HG02885 (cell line): ENCODE results near the gene RABGGTA.

ENCODE experiments used
- ATAC-seq: cut with Tn5 transposase; IDR thresholded peaks from one replicate; pipeline ENCODE4 v1.9.1; 2021; ENCODE audit warnings: mild to moderate bottlenecking; ENCODE audit not compliant: unreplicated experiment, poor library complexity

RABGGTA gene

DNA sequence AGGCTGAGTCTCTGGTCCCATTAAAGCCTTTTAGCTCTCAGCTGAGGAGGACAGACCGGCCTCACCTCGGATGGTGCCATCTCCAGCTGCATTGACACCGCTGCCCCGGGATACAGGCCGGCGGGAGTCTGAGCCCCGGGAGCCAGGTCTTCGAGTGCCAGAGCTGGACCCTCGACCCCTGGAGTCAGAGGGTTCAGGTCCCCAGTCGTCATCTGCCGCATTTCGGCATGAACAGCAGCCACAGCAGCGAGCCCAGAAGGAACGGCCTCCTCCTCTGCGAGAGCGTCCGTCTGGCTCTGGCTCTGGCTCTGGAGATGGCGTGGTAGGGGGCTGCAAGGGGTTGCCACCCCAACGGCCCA lies 9.4 kb downstream of the RABGGTA start:
- ATAC-seq: no peak

DNA sequence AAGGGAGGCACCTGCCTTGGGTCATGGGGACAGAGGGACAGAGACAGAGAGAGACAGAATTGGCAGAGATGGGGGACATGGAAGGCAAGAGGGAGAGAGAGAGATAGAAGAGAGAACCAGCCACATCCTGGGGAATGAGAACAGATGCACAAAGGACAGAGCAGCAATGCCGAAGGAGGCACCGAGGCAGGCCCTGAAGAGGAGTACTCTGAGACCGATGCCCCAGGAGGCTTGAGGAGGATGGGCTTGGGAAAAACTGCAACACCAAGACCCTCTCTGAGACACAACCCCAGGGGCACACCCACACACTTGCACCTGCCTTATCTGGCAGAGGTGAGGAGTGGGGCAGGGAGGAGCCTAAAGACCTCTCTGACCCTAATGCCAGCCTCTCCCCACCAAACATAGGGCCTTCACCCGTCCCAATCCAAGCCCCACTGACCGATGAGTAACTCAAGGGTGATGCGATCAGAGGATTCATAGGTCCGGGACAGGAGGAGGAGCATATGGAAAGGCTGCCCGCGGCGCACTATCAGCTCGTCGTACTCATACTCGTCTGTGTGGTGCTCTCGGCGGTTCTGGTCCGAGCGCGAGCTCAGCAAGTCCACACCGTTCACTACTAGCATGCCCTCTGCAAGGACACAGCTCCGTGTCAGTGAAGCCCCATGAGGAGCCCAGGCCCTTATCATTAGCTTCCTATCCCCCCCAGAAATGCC lies 10.0 kb downstream of the RABGGTA start:
- ATAC-seq: no peak

DNA sequence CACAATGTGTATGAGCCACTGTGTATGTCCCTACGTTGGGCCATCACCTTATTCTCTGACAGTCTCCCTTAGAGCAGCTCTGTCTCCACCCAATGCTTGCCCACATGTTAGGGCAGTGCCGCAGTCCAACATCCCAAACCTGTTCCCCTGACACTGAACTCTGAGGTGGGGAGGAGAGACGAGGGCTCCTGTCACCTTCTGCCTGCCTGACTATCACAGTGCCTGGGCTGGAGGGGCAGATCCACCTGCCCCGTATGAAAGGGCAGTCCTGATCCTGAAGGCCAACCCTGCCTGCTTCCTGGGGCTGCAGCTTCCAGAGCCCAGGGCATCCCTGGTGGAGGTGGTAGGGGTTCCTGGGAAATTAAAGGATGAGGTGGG lies 10.6 kb downstream of the RABGGTA start:
- ATAC-seq: no peak

DNA sequence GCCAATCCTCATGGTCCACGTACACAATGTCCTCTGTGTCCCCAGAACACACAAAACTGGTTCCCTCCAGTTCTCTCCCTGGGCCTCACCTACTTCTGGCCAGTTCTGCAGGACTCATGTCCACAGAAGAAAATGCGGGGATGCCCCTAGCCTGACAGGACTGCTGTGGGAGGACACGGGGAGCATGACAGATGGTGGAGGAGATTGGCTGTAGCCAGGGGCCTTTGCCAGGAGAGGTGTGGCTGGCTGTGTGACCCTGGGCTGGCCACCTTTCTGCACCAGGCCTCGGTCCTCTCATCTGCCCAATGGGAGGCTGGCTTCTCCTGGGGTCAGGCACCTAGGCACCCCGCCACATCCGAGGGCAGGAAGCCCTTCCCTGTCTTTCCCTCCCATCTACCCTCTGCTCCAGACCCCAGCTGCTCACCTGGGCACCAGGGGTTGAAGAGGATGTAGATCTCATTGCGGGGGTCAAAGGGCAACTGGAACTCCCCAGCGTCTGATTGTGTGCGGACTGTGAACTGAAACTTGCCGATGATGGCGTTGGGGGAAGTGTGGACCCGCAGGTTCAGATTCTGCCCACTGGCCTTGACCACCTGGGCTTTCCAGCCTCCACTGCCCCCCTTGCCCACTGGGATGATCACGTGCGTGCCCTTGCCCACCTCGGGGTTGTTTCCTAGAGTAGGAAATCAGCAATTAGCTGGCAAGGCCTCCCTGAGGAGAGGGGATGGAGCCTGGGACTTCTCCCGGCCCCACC lies 11.2 kb downstream of the RABGGTA start:
- no peak for ATAC-seq

DNA sequence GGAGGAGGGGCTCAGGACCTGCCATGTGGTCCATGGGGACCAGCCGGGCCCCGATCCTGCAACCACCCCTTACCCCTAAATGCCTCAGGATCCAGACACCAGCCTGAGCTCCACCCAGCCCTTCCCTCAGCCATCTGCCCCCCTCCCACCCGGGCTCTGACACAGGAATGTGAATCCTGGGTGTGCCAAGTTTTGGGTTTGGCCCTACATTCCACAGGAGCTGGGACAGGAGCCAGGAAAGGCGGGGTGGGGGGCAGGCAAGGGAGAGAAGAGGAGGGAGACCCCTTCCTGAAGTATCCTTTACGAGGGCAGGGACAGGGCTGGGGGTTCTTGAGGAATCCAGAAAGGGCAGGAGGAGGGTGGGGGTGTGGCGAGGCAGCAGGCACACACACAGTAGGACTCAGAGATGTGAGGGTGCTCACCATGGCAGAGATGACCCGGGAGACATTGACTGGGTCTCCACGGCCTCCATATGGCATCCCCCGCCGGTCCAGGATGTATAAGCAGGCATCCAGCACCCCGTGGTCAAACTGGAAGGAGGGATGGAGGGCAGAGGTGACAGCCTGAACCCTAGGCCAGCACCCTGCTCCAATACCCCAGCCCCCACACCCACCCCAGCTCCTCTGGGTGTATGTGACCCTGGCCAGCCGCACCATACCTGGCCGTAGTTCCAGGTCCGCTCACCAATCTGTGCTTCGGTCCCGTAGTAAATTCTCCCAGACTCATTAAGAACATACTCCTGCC lies 11.9 kb downstream of the RABGGTA start:
- no peak for ATAC-seq

DNA sequence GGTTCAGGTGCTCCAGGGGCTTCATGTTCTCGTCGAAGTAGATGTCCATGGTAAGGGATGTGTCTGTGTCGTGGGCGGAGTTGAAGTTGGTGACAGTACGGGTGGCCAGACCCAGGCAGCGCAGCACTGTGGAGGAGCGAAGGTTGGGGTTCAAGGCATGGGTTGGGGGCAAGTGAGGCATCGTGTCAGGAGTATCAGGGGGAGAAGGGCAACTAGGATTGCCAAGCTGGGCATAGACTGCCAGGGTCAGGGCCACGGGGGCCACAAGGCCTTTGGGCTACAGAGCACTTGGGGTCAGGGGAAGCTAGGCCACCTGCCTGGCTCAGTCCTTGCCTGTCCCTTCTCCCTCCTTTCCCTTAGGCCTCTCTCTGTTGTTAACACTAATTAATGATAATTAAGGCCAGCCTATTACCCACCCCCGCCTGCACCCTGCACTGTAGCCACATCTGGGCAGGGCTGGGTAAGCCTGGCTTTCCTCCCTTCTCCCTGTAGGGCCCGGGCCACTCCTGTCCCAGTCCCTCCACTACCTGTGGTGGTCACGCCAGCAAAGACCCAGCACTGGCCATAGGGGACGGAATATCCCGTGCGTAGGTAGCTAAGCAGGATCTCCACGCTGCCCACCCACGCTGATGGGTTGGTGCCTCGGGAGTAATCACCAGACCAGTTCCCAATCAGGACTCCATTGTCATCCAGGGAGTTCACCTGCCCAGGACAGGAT lies 12.7 kb downstream of the RABGGTA start:
- no peak for ATAC-seq

DNA sequence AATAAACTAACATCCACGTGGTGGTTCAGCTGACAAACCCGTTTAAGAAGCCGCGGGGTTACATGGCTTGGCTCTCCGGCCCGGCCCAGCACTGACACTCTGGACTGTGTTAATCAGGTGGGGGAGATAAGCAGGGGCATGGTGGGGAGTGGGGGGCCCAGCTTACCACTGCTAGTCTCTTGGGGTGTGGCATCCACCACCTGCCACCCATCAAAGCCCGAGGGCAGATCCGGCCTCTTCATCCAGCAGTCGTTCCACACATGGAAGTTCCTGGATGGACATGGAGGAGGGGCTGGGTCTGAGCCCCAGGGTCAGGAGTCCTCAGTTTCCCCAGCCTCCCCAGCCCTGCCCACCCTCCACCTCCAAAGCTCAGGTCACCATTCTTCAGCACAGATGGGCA lies 13.3 kb downstream of the RABGGTA start:
- no peak for ATAC-seq

DNA sequence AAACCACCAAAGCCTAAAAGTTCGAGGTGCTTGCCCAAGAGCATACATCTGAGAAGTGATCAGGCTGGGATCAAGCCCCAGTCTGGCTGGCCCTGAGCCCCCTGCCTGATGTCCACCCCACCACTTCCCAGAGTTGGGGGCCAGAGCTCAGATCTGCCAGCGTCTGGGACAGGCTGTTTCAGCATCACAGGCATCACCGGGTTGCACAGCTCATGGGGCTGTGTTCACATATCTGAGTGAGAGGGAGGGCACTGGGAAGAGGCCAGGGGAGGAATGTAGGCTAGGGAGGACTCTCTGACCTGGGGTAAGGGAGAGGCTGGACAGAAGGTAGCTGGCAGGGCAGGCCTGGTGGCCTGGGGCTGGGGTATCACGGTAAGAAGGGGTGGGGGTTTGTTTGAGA lies 14.4 kb downstream of the RABGGTA start:
- no peak for ATAC-seq

DNA sequence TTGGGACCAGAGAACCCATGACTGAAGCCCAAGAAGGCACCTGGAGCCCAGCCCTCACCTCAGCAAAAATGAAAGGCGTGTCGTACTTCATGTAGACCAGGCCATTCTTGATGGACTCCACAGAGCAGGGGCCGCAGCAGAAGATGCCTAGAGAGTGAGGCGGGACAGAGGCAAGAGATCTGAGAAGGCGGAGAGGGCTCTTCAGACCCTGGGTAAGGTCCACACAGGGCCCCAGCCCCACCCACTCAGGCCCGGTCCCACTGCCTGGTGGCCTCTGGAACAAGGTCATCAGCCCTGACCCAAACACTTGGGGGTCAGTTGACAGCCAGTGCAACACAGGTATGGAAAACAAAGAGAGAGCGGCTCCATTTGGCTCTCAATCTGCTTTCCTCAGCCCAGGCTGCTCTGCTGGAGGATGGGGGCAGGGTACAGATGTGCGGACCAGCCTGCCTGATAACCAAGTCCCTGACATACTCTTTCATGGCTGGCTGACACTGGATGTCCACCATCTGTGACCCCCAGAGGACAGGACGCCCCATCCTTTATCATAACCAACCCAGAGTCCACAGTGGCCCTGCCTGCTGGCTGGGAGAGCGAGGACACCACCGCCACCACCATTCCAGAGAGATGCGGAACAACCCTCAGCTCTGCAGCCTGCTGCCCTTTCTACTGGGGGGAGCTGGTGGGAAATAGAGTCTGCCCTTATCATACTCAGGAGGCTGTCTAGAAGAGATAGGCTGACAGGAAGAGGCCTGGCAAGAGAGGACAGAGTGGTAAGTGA lies 15.3 kb downstream of the RABGGTA start:
- ATAC-seq: no peak

DNA sequence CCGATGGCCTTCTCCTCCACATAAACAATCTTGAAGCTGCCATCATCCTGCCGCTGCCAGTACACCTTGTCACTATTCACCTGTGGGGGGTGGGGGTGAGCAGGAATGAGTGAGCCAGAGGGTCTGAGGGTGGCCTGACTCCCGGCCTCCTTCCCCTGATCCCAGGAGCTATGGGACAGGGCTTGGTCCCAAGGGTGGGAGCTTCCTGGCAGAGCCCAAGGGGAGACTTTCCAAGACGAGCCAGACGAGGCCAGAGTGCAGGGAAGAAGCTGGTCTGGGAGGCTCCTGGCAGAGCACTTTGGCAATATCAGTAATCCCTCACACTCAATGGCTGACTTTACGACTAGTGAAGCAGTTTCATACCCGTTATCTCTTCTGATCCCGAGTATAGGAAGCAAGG lies 16.0 kb downstream of the RABGGTA start:
- ATAC-seq: no peak

DNA sequence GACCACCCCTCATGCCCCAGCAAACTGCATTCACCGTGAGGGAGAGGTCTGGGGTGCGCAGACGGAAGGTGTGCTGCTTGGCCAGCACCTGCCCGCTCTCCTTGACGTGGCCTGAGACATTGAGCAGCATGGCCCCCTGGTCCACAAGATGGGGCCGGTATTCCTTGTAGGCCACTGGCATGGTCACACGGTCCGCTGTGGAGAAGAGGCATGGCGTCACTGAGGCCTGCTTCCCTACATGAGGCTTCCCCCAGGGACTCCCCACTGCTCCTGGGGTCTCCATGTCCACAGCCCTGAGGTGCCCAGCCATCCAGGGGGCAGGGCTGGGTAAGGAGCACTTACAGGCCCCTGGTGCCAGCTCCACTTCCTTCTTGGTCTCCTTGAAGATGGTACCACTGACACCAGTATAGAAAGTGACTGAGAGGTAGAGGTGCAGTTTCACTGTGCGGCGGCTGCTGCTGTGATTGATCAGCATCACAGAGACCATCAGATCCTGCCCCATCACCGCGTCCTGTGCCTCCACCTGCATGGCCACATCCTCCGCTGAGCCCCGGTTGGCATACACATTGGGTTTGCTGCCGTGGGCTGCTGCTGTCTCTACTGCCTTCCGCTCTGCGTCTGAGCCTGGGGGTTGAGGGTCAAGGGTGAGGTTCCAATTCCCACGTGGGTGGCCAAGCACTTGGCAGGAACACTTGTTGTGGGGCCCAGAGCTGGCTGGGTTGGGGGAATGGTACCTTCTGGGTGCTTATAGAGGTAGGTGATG lies 16.6 kb downstream of the RABGGTA start:
- ATAC-seq: no peak

DNA sequence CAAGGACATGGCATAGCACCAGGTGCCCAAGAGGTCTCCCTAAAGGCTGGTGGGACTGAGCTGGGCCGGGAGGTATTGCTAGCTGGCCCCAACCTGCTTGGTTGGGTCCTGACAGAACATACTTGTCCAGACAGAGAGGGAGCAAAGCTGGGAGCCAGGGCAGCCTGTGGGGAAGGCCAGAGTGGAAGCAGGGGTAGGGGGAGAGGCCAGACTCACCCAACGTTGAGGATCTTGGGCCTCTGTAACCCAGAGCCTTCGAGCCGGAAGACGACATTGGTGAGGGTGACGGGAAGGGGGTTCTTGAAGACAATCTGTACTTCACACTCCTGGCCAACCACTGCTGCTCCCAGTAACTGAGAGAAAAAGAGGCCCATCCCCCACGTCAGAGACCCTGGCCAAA lies 17.5 kb downstream of the RABGGTA start:
- no peak for ATAC-seq

DNA sequence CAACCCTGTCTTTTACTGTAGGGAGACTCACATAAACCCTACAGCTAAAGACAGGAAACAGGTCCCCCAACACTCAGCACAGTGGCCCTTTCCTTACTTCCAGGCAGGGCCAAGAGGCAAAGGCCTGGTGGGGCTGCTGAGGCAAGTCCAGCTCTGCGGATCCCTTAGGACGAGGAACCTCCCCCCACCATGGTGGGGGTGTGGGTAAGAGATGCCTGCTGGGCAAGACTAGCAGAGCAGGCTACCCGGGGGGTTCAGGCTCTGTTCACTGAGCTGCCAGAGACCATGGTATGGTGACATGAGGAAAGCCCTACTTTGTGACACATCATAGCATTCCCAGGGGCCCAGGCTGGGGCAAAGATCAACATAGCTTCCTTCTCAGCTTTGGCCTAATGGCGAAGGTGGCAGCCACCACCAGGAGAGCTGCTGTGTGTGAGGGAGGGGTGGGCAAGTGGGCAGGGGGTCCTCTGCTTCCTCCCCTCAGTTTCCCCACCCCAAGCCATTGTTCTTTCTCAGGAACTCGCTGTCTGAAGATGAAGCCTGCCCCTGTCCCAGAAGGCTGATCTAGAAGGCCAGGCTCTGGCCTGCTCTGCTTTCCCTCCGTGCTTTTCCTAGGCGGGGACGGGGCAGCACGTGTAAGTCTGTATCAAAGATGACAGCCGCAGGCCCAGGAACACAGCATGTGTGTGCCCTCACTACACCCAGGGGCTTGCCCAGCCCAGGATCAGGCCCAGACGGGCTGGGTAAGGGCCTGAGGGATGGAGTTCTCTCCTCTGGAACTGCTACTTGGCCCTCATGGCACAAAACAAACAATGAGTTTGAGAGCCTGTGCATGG lies 18.9 kb downstream of the RABGGTA start:
- no peak for ATAC-seq

DNA sequence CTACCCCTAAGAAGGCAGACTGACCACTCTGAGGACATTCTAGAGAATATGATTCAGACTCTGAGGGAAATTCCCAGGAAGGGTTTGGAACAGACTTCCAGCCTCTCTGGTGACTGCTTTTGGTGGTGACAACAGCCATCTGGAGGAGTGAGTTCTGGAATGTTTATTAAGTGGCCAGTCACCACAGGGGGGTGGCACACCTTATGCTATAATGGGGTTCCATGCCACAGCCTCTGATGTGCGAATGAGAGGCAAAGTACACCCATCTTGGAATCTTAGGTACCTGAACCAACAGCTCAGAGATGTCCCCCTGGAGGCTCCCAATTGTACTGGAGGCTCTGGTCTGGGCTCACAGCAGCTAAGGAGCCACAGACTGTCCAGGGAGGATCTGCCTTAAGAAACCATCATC lies 19.5 kb downstream of the RABGGTA start:
- ATAC-seq: no peak

DNA sequence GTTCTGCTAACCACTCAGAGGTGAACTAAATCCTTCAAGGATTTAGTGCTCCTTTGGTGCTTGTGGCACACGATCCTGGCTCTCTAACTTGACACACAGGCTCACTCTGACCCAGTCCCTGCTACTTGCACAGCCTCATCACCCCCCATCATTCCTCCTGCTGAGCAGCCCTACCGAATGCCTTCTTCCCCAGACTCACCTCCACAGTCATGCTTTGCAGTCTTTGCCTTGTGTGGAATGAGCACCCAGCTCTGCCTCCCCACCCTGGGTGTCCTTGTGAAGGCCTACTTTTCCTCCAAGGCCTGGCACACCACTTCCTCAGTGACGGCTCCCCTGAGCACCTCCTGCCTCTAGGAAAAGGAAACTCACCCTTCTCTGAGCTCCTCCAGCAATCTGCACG lies 21.0 kb downstream of the RABGGTA start:
- no peak for ATAC-seq

DNA sequence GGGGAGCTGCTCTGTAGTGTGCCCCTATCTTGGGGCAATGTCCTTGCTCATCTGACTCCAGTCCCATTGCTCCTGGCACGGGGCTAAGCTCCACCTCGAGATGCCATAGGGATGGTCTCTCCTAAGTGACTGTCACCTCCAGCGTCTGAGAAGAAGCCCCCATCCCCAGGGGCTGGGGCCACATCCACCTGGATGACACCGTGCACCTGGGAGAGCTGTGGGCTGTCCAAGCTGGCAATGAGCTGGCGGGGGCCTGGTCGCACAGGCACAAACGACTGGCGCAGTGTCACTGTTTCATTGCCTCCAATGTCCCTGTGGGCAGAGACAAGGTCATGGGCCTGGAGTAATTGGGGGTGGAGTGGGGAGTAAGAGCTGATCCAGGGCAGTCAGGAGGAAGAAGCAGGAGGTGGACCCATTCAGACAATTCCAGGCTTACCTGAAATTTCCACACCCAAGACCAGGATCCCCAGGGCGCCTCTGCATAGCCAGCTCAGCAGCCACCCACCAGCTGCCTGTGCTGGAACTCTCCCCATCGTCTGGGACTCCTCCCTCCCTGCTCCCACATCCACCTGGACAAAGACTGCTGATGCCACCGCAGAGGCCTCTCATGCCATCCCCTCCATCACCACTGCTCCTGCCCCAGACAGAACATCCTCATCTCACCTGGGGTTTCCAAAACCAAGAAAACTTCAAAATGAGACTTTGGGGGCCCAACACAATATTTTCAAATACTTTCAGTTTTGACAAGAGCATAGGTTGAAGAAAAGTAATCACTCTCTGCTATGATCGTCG lies 22.0 kb downstream of the RABGGTA start:
- ATAC-seq: no peak

DNA sequence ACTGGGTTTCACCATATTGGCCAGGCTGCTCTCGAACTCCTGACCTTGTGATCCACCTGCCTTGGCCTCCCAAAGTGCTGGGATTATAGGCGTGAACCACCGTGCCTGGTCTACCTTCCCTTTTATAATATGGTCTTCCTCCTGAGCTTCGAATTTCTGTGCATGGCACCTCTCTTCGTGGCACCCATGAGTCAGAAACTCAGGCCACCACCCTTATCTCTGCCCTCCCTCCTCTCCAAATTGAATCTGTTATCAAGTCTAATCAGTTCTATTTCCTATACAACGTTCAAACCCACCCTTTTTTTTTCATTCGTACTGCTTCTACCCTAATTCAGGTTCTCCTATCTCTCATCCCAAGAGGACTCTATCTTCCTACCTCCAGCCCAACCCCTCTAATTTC lies 24.0 kb downstream of the RABGGTA start:
- ATAC-seq: no peak

DNA sequence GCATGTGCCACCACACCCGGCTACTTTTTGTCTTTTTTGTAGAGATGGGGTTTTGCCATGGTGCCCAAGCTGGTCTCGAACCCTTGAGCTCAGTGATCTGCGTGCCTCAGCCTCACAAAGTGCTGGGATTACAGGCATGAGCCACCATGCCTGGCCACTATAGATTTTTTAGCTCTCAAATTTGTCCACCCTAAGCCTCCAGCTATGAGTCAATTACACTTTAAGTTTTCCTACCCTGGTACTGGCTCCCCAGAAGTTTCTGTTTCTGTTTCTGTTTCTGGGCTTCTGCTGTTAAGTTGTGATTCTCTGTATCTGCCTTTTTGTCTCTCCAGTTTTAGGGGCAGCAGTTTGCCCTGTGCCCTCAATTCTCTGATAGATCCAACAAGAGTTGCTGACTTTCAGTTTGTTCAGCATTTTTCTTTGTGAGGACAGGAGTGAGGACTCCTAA lies 24.6 kb downstream of the RABGGTA start:
- ATAC-seq: no peak
